ENCODE measurements around the gene ATP6V1B1.
"Not testable (repeated sequence)": the region's sequence is repeated elsewhere in the genome, so short reads cannot be mapped to it uniquely, and the experiment has no call there.

The ATP6V1B1 gene

DNA sequence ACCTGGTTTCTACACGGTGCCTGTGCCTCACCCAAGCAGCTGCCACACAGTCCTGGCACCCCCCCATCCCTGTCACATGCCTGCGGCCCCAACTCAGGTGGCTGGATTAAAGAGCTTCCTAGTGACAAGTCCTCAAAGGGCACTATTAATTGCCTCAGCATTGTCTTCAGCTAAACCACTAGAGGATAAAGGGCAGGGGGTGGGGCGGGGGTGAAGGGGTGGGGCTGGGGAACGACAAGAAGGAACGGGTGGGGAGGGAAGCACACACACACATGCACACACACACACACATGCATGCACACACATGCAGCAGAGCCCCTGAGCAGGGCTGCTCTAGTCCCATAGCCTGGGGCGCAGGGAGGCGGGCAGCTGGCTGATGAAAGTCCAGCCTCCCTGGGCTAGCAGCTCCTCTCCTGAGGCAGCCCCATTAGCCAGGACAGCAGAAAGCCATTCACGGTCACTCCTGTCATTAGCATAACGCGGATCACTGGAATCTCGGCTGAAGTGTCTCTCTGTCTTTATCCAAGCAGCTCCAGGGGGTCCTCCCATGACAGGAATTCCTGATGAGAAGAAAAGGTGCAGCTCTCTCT, 66.4 kb downstream of the ATP6V1B1 start:
- H3K27ac ChIP-seq, result no peak overlapping the region
- DNase-seq (ENCODE audit: low read depth, low spot score), result no peak

DNA sequence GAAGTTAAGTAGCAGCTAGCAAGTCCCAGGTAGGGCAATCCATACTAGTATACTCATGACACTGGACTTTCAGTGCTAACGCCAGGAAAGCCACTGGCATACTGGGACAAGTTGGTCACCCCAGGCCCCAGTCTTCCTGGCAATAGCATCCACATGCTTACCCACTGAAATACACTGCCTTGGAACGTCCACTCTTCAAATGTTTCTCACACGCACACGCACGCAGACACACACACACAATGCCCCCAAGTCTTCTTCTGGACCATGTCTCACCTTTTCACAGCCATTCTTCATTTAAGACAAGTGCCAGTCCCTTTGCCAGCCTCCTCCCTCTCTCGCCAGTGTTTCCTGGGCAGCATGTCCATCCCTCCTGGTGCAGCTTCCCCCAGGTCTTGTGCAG, 67.7 kb downstream of the ATP6V1B1 start:
- no peak for DNase-seq (ENCODE audit: low read depth, low spot score)
- no peak overlapping the region for H3K27ac ChIP-seq

DNA sequence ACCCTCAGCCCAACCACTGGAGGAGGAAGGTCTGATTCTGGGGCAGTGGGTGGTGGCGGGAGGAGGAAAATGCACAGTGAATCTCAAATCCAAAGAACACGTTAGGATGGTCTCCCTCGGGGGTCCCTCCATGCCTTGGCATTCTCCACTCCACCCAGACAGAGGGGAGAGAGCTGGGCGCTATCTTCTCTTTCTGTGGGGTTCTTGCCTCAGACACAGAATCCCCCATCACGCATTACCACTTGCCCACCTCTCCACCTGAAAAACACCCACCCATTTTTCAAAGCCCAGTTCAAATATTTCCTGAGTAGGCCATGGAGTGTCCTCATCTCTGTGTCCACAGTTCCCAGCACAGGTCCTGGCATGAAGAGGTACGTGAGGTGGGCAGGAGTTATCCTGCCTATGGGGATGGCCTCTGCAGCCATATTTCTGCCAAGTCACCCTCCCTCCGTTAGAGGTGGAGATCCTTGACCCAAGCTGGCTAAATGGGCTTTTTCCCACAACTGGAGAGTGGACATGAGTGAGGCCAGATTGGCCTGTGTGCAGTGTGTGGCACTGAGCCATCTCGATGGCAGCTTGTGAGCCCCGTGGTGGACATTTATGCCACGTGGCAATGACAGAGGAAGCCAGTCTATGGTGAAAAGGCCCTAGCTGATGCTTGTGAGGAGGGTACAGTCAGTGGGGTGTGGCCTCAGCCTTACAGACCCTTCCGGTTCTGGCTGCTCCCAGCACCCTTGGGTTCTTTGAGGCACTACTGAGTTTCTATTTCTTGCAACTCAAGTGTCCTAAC, 68.5 kb downstream of the ATP6V1B1 start:
- no peak overlapping the region for H3K27ac ChIP-seq
- DNase-seq (ENCODE audit: low read depth, low spot score), result no peak

DNA sequence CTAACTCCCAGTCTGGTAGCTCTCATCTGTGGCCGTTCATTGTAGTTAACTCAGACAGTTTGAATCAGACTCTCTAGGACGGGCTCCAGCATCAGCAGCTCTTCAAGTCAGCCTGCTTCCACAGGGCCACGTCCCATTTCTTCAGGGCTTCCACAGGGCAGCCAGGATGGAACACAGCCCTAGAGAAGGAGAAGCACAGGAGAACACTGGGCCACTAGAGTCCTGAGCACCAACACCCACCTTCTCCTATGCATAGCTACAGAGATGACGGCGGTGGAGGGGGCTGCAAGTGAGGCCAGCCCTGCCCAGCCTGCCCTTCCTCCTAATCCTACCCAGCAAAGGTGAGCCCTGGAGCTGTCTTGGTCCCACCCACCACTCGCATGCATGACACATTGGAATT, 69.2 kb downstream of the ATP6V1B1 start:
- no peak for DNase-seq (ENCODE audit: low read depth, low spot score)
- no peak overlapping the region for H3K27ac ChIP-seq

DNA sequence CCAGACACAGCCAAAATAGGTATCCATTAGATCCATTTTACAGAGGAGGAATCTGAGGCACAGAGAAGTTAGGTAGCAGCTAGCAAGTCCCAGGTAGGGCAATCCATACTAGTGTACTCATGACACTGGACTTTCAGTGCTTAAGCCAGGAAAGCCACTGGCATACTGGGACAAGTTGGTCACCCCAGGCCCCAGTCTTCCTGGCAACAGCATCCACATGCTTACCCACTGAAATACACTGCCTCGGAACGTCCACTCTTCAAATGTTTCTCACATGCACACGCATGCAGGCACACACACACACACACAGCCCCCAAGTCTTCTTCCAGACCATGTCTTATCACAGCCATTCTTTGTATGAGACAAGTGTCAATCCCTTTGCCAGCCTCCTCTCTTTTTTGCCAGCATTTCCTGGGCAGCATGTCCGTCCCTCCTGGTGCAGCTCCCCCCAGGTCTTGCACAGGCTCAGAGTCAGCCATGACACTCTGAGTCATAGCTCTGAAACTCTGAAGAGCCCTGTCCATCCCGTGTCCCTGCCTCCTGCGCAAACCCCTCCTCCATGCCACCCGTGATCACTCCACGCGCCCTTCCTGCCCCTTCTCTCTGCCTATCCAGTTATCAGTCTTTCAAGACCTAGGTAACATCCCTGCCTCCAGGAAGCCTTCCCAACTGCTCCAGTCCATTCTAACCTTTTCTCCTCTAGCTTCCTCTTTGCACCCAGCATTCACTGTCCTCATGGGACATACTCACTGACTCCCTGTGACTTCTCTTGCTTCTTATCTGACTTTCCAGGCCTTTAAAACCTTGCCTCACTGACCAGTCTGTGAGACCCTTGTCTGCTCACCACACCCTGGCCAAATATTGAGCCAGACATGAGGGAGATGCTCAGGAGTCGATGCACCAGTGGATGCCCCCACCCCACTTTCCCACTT, 69.8 kb downstream of the ATP6V1B1 start:
- DNase-seq (ENCODE audit: low read depth, low spot score), result no peak
- no peak overlapping the region for H3K27ac ChIP-seq

DNA sequence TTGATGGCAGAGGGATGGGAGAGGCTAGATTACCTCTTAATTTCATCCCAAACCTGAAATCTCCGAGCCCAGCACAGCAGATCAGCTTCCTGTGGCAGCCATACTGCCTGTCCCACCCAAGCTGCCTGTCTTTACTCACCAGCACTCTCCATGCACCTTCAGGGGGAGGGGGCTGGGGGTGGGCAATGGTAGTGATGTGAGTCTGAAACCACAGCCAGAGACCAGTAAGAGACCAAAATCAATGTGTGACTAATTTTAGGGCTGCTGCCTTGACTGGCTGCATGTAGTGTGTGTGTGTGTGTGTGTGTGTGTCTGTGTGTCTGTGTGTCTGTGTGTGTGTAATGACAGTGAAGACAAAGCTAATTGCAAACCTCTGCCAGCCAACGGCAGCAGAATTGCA, 70.6 kb downstream of the ATP6V1B1 start:
- DNase-seq (ENCODE audit: low read depth, low spot score), result no peak
- H3K27ac ChIP-seq, result no peak overlapping the region

DNA sequence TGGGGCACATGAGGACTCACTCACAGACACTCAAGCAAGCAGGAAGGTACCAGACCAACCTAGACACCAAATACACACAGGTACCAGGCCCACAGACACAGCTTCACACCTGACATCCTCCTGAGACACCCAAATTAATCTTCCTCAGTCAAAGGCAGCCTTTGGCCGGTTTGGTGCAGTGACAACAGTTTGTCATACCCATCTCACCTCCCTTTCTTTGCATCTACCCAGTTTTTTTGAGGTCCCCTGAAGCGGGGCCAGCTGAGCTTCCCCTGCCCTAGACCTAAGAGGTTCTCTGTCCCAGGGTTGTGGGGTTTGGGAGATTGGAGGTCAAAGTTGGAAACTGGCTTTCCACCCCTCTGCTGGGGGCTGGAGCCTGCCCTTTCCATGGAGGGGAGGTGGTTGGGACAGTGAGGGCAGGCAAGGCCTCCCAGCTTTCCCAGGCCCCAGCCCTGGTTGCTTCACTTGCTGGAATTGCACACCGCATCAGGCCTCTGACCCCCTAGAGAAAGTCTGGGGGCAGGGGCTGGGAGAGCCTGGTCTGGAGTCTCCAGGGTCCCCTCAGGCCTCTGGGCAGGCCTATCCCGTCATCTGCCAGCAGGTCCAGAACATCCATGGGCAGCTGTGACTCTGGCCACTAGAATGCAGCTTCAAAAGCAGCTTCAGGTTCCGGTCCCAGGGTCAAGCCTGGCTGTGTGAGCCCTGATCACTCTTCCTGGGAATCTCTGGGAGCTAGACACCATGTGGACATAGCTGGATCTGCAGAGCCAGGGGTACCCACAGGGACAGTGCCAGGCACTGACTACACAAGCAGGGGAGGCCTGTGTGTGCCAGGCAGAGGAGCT, 71.5 kb downstream of the ATP6V1B1 start:
- no peak overlapping the region for H3K27ac ChIP-seq
- no peak for DNase-seq (ENCODE audit: low read depth, low spot score)

DNA sequence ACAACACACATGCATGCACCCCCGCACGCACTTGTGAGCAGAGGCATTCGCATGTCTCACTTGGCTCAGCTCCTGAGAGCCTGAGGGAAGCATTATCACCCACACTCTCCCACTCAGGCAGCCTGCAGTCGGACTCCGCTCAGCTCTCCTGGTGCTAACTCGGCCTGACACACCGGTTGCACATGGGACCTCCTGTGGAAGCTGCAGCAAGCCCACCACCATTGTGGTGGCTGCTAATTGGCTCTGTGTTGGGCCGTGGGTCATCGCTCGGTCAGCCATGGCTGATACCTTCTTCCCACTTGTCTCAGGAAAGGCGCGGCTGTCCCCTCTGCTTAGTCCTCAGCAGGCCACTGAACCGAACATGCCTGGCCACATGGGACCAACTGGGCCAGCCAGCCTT, 72.6 kb downstream of the ATP6V1B1 start:
- no peak for DNase-seq (ENCODE audit: low read depth, low spot score)
- H3K27ac ChIP-seq, result no peak overlapping the region

DNA sequence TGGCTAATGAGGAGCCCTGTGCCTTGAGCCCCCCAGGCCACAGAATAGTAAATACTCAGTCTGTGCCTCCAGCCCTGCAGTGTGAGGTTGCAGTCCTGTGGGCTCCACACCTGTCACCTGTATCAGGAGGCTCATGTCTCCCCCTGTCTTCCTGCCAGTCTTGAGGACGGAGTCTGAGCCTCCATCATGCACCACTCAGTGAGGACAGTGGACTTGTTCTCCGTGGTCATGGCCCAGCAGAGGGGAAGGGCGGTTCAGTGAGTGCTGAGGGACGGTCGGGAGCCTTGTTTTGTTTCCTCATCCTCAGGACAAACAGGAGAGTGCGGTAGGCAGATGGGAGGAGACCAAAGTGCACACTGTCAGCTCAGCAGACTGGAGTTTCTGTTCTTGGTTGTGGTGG, 76.1 kb downstream of the ATP6V1B1 start:
- not testable (repeated sequence) for H3K27ac ChIP-seq; DNase-seq (ENCODE audit: low read depth, low spot score)
